GM10266 (cell line): ENCODE data around the gene QTRT2.

Source experiments
- DNase-seq: peaks from one replicate; pipeline ENCODE4 v3.0.0; 2012; ENCODE audit errors: extremely low spot score
- CTCF ChIP-seq: IDR thresholded peaks from 2 replicates; pipeline ENCODE4 v1.5.1; 2012; ENCODE audit warnings: mild to moderate bottlenecking, low read depth; ENCODE audit not compliant: control insufficient read depth, insufficient read depth; ENCODE audit errors: missing control alignments

Gene QTRT2

GRCh38 chr3:114076711-114077110 lies 20.2 kb downstream of the QTRT2 start:
- DNase-seq = no peak
- no peak for TF ChIP-seq CTCF

GRCh38 chr3:114078126-114078525 lies 21.6 kb downstream of the QTRT2 start:
- TF ChIP-seq CTCF = no peak

GRCh38 chr3:114079761-114080160 lies 23.2 kb downstream of the QTRT2 start:
- TF ChIP-seq CTCF = no peak

More at GRCh38 chr3:114078126-114078525, 21.6 kb downstream of the QTRT2 start:
- no peak for DNase-seq

GRCh38 chr3:114080201-114080600 lies 23.7 kb downstream of the QTRT2 start:
- DNase-seq = no peak
- TF ChIP-seq CTCF = no peak

More at GRCh38 chr3:114079761-114080160, 23.2 kb downstream of the QTRT2 start:
- no peak for DNase-seq

- no peak for TF ChIP-seq CTCF
- no peak for DNase-seq
Measured at GRCh38 chr3:114081037-114081436, 24.5 kb downstream of the QTRT2 start.

GRCh38 chr3:114083112-114083511 lies 26.6 kb downstream of the QTRT2 start:
- no peak for DNase-seq
- TF ChIP-seq CTCF = no peak

GRCh38 chr3:114086356-114086755 lies 29.8 kb downstream of the QTRT2 start:
- DNase-seq = no peak
- no peak for TF ChIP-seq CTCF
